Measurements from ENCODE around the gene IL34. TPM values are rescaled to one million over a fixed set of nuclear protein-coding genes. Genes with fewer than 3 reads are reported as not detected.

The IL34 gene
- total and polyA plus RNA-seq, 2 of the 13 experiments (the other 11 are each of a cell fraction or from before 2014, with no cell fraction given) = 1.2 to 1.3 TPM

DNA sequence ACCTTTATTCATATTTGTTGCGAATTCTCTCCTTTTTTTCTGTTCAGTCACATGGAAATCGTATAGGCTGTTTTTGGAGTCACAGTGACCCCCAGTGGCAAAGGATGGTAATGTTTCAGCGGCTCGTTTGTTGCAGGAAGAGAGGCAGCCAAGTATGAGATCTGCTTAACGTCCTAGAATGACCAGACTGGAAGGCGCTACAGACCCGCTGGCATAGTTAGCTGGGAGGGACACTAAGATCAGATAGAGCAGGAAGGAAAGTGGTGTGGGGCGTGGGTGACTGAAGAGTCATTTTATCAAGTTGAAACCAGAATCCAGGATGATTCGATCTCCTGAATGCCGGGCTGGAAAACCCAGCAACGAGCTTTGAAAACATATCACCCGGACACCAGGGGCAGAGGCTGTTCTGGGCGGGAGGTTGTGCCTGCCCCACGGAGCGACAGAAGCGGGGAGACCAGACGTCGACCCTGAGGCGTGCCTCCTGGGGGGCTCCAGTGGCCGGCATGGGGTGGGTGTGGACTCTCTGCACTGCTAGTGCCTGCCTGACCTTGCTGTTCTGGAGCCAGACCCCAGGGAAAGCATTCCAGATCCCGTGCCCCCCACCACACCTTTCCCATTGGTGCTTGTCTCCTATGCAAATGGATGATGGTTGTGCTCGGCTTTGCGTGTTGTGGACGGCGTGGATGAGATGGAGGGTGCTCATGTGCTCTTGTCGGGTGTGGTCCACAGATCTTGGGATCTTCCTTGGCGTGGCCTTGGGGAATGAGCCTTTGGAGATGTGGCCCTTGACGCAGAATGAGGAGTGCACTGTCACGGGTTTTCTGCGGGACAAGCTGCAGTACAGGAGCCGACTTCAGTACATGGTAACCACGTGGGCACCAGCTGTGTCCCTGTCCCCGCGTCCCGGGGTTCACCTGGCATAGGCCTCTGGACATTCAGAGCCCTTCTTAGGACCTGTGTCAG is 7.7 kb downstream of the IL34 start (continued):
- TF ChIP-seq ZNF362 (CRISPR knock-in tag; IDR thresholded peaks at IDR 0.05; ENCODE audit: borderline replicate concordance) (peak; percentile 71; the same call in 1 of the 2 replicates), FOSL2 (CRISPR knock-in tag; IDR thresholded peaks at IDR 0.05) (peak; percentile 30; the same call in 1 of the 2 replicates), ARID2 (CRISPR knock-in tag; IDR thresholded peaks at IDR 0.05; ENCODE audit: borderline replicate concordance) (no peak), KDM6A (CRISPR knock-in tag; IDR thresholded peaks at IDR 0.05; ENCODE audit: low read depth) (no peak), ZNF563 (CRISPR knock-in tag; IDR thresholded peaks at IDR 0.05) (no peak), EED (CRISPR knock-in tag; IDR thresholded peaks at IDR 0.05) (no peak), ZNF556 (CRISPR knock-in tag; IDR thresholded peaks at IDR 0.05; ENCODE audit: borderline replicate concordance) (no peak), RFX1 (IDR thresholded peaks at IDR 0.05) (no peak), ZNF572 (CRISPR knock-in tag; IDR thresholded peaks at IDR 0.05) (no peak), NR1H2 (CRISPR knock-in tag; IDR thresholded peaks at IDR 0.05; ENCODE audit: borderline replicate concordance, low read depth) (no peak), CEBPB (IDR thresholded peaks at IDR 0.05; ENCODE audit: borderline replicate concordance, low read depth, low read length) (no peak), ZNF317 (CRISPR knock-in tag; IDR thresholded peaks at IDR 0.05) (peak; percentile 14; the same call in 1 of the 2 replicates), ZNF770 (CRISPR knock-in tag; IDR thresholded peaks at IDR 0.05) (0 out of 2 replicates have a peak, but pooled peaks have one; percentile 38), JUND (CRISPR knock-in tag; IDR thresholded peaks at IDR 0.05) (no peak), ZNF264 (CRISPR knock-in tag; IDR thresholded peaks at IDR 0.05) (no peak), ZMAT3 (CRISPR knock-in tag; conservative IDR thresholded peaks at IDR 0.05) (no peak), ZNF768 (CRISPR knock-in tag; IDR thresholded peaks at IDR 0.05) (peak; percentile 32; the same call in 1 of the 2 replicates), ZNF781 (CRISPR knock-in tag; IDR thresholded peaks at IDR 0.05; ENCODE audit: borderline replicate concordance, not compliant biosample characterization) (no peak), ZNF30 (CRISPR knock-in tag; IDR thresholded peaks at IDR 0.05) (no peak), ONECUT2 (CRISPR knock-in tag; IDR thresholded peaks at IDR 0.05) (no peak)
- TF ChIP-seq, protein P1, sequence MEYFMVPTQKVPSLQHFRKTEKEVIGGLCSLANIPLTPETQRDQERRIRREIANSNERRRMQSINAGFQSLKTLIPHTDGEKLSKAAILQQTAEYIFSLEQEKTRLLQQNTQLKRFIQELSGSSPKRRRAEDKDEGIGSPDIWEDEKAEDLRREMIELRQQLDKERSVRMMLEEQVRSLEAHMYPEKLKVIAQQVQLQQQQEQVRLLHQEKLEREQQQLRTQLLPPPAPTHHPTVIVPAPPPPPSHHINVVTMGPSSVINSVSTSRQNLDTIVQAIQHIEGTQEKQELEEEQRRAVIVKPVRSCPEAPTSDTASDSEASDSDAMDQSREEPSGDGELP (IDR thresholded peaks at IDR 0.05; ENCODE audit: borderline replicate concordance, low read depth) = 0 out of 2 replicates have a peak, but pooled peaks have one; percentile 22
- TF ChIP-seq, protein P2, sequence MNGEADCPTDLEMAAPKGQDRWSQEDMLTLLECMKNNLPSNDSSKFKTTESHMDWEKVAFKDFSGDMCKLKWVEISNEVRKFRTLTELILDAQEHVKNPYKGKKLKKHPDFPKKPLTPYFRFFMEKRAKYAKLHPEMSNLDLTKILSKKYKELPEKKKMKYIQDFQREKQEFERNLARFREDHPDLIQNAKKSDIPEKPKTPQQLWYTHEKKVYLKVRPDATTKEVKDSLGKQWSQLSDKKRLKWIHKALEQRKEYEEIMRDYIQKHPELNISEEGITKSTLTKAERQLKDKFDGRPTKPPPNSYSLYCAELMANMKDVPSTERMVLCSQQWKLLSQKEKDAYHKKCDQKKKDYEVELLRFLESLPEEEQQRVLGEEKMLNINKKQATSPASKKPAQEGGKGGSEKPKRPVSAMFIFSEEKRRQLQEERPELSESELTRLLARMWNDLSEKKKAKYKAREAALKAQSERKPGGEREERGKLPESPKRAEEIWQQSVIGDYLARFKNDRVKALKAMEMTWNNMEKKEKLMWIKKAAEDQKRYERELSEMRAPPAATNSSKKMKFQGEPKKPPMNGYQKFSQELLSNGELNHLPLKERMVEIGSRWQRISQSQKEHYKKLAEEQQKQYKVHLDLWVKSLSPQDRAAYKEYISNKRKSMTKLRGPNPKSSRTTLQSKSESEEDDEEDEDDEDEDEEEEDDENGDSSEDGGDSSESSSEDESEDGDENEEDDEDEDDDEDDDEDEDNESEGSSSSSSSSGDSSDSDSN (CRISPR knock-in tag; IDR thresholded peaks at IDR 0.05) = peak; percentile 46; the same call in 1 of the 2 replicates
